GM21360 (cell line): ENCODE results near the gene STING1.
"Not testable (repeated sequence)": the region's sequence is repeated elsewhere in the genome, so short reads cannot be mapped to it uniquely, and the experiment has no call there.

Experiments
- ATAC-seq: cut with Tn5 transposase; IDR thresholded peaks from one replicate; pipeline ENCODE4 v1.9.1; 2021; ENCODE audit warnings: mild to moderate bottlenecking, moderate library complexity; ENCODE audit not compliant: unreplicated experiment

STING1 gene

GRCh38 chr5:139503036-139503817 lies 20.7 kb upstream of the STING1 start:
- ATAC-seq: not testable (repeated sequence)

DNA sequence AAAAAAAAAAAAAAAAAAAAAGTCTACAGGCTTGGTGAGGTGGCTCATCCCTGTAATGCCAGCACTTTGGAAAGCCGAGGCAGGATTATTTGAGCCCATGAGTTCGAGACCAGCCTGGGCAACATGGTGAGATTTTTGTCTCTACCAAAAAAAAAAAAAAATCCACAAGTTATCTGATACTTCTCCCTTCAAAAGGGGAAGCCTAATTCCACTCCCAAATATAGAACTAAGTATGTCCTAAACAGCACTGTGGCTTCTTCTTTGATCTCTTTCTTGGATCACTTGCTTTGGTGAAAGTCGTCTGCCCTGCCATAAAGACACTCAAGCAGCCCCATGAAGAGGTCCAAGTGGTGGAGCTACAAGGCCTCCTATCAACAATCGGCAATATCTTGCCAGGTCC lies 18.8 kb upstream of the STING1 start:
- no peak for ATAC-seq

GRCh38 chr5:139495638-139496435 lies 13.3 kb upstream of the STING1 start:
- ATAC-seq: no peak

DNA sequence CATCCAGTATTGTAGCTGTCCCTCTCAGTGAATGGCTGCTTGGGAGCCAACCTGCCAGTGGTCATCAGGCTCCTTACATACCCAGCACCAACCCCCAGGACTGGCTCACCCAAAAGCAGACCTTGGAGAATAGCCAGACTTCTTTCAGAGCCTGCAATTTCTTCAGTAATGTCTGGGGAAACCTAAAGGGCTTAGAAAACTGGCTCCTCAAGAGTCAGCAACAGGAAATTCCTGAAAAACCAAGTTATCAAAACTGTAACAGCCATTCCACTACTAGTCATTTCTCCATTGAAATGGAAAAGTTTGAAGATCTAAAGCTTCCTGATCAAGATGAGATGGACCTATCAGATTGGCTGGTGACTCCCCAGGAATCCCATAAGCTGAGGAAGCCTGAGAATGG lies 12.3 kb upstream of the STING1 start:
- no peak for ATAC-seq

- ATAC-seq: no peak
Measured at GRCh38 chr5:139494256-139494655, 11.7 kb upstream of the STING1 start.

DNA sequence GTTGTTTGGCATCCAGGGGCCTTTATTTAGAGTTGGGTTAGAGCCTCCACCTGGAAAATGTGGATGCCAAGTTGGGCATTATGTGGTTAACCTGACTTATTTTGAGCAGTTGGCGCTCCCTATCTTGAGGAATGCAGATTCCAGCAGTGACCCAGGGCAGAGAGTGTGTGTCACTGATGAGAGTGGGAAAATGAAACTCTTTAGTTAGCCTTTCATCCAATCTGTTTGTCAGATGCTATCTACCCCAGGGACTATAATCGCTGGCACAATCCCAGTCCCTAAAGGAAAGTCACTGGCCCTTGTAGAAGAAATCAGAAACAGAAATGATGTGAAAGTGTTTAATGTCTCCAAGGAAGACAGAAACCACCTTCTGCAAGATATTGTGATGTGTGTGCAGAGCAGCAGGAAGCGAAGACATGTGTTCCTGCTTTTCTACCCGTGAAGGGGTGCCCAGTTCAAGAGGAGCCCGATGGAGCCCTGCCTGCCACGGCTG lies 10.2 kb upstream of the STING1 start:
- ATAC-seq: no peak

- ATAC-seq: no peak
Measured at GRCh38 chr5:139488260-139488659, 5.7 kb upstream of the STING1 start.

DNA sequence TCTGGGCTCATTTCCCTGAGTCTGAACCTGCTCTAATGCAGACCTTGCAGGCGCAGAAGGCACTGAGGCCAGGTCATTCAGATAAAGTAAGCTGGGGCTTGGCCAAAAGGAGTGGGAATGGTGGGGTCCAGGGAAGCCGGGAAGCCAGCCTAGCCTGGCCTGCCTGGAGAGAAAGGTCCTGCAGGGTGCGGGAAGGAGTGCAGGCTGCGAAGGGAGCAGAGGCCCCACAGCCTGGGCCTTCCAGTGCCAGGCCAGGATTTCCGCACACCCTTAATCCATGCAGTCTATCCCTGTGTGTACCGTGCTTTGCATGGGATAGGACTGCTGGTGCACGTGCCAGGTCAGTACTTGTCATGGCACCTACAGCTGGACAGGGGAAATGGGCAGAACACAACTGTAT lies 3.6 kb upstream of the STING1 start:
- no peak for ATAC-seq

- ATAC-seq: not testable (repeated sequence)
Measured at GRCh38 chr5:139482890-139483208, 291 bp upstream of the STING1 start.

- no peak for ATAC-seq
Measured at GRCh38 chr5:139481580-139482049, 943 bp downstream of the STING1 start.

DNA sequence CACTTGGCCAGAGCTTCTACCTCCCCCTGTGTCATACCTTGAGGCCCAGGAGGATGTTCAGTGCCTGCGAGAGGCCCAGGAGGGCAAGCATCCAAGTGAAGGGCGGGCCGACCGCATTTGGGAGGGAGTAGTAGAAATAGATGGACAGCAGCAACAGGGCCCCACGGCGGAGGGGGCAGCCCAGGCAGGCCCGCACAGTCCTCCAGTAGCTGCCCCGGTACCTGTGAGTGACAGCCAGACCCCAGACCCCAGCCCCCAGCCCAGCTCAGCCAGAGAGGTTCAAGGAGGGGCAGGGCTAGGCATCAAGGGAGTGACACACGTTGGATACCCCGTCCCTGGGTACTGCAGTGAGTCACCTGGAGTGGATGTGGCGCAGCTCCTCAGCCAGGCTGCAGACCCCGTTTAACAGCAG lies 1.4 kb downstream of the STING1 start:
- ATAC-seq: no peak

GRCh38 chr5:139479729-139480128 lies 2.8 kb downstream of the STING1 start:
- ATAC-seq: not testable (repeated sequence)

- not testable (repeated sequence) for ATAC-seq
Measured at GRCh38 chr5:139478657-139479423, 3.7 kb downstream of the STING1 start.

DNA sequence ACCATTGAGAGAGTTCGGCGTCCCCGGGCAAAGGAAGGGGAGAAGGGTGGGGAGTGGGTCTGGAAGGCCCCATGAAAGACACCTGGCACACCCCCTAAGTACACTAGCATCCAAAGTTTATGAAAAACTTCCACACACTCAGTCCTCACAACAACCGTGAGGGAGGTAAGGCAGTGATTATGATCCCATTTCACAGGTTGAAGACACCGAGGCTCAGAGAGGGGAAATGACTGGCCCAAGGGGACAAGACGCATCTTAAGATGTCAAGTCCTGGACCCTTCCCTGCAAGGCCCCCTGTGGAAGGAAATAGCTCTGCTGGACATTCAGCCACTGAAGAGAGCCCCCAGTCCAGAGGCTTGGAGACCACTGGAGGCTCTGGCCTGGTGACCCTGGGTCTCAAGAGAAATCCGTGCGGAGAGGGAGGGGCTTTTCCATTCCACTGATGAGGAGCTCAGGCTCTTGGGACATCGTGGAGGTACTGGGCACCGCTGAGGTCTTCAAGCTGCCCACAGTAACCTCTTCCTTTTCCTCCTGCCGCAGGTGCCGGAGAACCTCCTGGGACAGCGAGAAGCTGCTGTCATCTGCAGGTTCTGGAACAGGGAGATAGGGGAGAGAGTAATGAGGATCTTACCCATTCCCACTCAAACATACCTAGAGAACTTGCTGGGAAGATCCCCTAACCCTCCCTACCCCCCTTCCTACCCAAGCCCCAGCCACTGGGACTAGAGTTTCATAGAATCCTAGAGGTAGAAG lies 6.5 kb downstream of the STING1 start:
- no peak for ATAC-seq

- no peak for ATAC-seq
Measured at GRCh38 chr5:139474890-139475791, 7.4 kb downstream of the STING1 start.

DNA sequence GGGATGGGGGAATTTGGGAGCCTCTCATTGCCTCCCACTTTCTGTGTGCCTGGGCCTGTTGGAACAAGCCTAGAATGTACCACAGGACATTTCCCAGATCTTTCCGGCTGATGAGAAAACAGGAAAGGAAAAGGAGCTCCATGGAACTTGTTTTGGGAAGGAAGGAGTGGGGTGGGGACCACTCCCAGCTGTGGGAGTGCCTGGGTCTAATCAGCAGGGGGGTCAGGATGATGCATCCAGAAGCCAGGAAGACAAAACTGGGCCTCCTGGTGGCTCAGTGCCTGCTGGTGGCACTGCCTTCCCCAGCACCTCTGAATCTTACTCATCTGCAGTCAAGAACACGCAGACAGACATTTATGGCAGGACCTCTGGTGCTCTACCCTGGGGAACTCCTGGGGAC lies 9.0 kb downstream of the STING1 start:
- ATAC-seq: no peak

DNA sequence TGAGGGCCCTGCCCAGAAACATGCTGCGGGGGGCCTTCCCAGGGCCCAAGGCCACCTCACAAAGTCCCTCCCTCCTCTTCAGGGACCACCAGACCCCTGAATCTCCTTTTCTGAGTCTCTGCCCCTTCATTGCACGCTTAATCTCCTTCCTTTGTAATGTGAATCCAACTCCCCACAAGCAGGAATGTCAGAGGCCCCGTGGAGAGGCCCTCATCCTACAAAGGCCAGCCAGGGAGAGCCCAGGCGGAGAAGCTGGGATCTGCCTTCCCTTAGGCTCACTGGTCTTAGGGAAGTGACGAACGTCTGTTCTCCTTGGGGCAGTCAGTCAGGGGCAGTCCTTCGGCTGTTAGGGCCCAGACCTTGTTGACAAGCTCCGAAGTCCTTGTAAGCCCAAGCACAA lies 9.5 kb downstream of the STING1 start:
- ATAC-seq: no peak

GRCh38 chr5:139472386-139473030 lies 10.1 kb downstream of the STING1 start:
- ATAC-seq: no peak

- no peak for ATAC-seq
Measured at GRCh38 chr5:139470821-139471300, 11.7 kb downstream of the STING1 start, which contains the start of gene SMIM33. SMIM33 (plus strand) TSS chr5:139471004; CDS start chr5:139471122, 118 bp downstream.
